ENCODE measurements around the gene PTTG2.

Gene PTTG2

DNA sequence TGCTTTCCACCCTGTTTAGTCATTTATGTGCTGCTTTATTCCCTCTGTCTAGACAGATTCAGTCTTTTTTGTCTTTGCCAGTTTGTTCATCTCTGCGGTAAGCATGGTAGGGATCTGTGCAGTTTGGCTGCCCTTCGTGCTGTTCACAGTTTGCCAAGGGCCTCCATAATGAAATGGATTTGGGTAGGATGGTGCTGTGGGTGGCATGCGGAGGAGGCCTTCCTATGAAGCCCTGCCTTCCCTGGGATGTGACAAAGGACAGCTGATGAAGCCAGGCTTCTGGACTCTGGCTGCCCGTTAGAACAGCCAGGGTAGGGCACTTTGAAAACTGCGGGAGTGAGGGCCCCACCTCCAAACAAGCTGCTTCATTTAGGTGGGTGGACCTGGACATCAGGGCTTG, 47.4 kb downstream of the PTTG2 start:
- Histone ChIP-seq H3K79me2 (ENCODE audit: control insufficient read depth, low read length) (peaks cover 99% of the 10 kb centered on the region), H3K9me2 (replicated peaks; ENCODE audit: control insufficient read depth, low read length) (no peaks in the 10 kb centered on the region), H3K4me3 (ENCODE audit: low read length) (no peak overlapping the region), H3K27me3 (ENCODE audit: control insufficient read depth, low read length) (no peaks in the 10 kb centered on the region), H3K9me3 (ENCODE audit: control insufficient read depth, insufficient read depth, low read length) (no peaks in the 10 kb centered on the region), H3K36me3 (ENCODE audit: control insufficient read depth, low read length) (peaks cover 47% of the 10 kb centered on the region), H3K4me2 (ENCODE audit: low read length) (peak overlapping the region; percentile 10; the same call in 1 of the 2 replicates), H4K20me1 (ENCODE audit: control insufficient read depth, insufficient read depth, low read depth, low read length) (peaks cover 40% of the 10 kb centered on the region), H3K4me1 (ENCODE audit: control insufficient read depth, low read length) (peaks cover 63% of the 10 kb centered on the region), H3K27ac (ENCODE audit: low read depth, low read length) (no peak overlapping the region), H3F3A (ENCODE audit: control insufficient read depth, insufficient read depth) (no peaks in the 10 kb centered on the region)
- no peak for TF ChIP-seq EZH2phosphoT487 (IDR thresholded peaks at IDR 0.05; ENCODE audit: borderline replicate concordance, low read length)
- no peak for TF ChIP-seq CTCF (IDR thresholded peaks at IDR 0.05; ENCODE audit: low read depth, low read length, poor library complexity, severe bottlenecking)

GRCh38 chr4:38008571-38009021, 48.4 kb downstream of the PTTG2 start:
- Histone ChIP-seq H3K4me3 (ENCODE audit: low read length) (no peak overlapping the region), H3K36me3 (ENCODE audit: control insufficient read depth, low read length) (peaks cover 45% of the 10 kb centered on the region), H3K27me3 (ENCODE audit: control insufficient read depth, low read length) (no peaks in the 10 kb centered on the region), H3K4me2 (ENCODE audit: low read length) (no peak overlapping the region), H4K20me1 (ENCODE audit: control insufficient read depth, insufficient read depth, low read depth, low read length) (peaks cover 40% of the 10 kb centered on the region), H3K79me2 (ENCODE audit: control insufficient read depth, low read length) (peaks cover 99% of the 10 kb centered on the region), H3K9me3 (ENCODE audit: control insufficient read depth, insufficient read depth, low read length) (no peaks in the 10 kb centered on the region), H3K27ac (ENCODE audit: low read depth, low read length) (no peak overlapping the region), H3K9me2 (replicated peaks; ENCODE audit: control insufficient read depth, low read length) (no peaks in the 10 kb centered on the region), H3F3A (ENCODE audit: control insufficient read depth, insufficient read depth) (no peaks in the 10 kb centered on the region), H3K4me1 (ENCODE audit: control insufficient read depth, low read length) (peaks cover 53% of the 10 kb centered on the region)
- TF ChIP-seq EZH2phosphoT487 (IDR thresholded peaks at IDR 0.05; ENCODE audit: borderline replicate concordance, low read length) (no peak), CTCF (IDR thresholded peaks at IDR 0.05; ENCODE audit: low read depth, low read length, poor library complexity, severe bottlenecking) (no peak)

DNA sequence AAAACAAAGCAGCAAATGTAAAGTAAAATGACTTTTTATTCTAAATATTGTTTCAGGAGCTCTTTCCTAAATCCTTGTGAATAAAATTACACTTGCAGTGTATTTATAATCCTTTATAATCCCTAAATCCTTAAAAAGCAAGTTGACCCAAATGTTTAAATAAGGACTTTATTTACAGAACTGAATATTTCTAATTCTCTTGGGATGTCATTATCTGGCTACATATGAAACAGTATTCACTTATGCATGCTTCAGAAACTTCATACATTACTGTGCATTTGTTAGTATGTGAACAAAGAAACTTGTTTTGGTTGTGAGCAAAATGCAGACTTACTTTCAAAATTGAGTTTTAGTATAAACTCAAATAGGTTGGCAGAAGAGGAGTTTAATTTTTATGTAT, 49.2 kb downstream of the PTTG2 start:
- peaks cover 99% of the 10 kb centered on the region for H3K79me2 ChIP-seq (ENCODE audit: control insufficient read depth, low read length)
- peaks cover 35% of the 10 kb centered on the region for H4K20me1 ChIP-seq (ENCODE audit: control insufficient read depth, insufficient read depth, low read depth, low read length)
- peaks cover 49% of the 10 kb centered on the region for H3K36me3 ChIP-seq (ENCODE audit: control insufficient read depth, low read length)

More for the DNA sequence above, 49.2 kb downstream of the PTTG2 start:
- H3K27me3 ChIP-seq (ENCODE audit: control insufficient read depth, low read length): no peaks in the 10 kb centered on the region
- H3K9me2 ChIP-seq (replicated peaks; ENCODE audit: control insufficient read depth, low read length): no peaks in the 10 kb centered on the region
- H3F3A ChIP-seq (ENCODE audit: control insufficient read depth, insufficient read depth): no peaks in the 10 kb centered on the region
- H3K4me3 ChIP-seq (ENCODE audit: low read length): no peak overlapping the region
- no peak for TF ChIP-seq EZH2phosphoT487 (IDR thresholded peaks at IDR 0.05; ENCODE audit: borderline replicate concordance, low read length)
- no peak for TF ChIP-seq CTCF (IDR thresholded peaks at IDR 0.05; ENCODE audit: low read depth, low read length, poor library complexity, severe bottlenecking)
- peaks cover 45% of the 10 kb centered on the region for H3K4me1 ChIP-seq (ENCODE audit: control insufficient read depth, low read length)
- H3K9me3 ChIP-seq (ENCODE audit: control insufficient read depth, insufficient read depth, low read length): no peaks in the 10 kb centered on the region
- H3K4me2 ChIP-seq (ENCODE audit: low read length): no peak overlapping the region
- no peak overlapping the region for H3K27ac ChIP-seq (ENCODE audit: low read depth, low read length)

All from DOHH2 (cell line).